ENCODE data around the gene PADI1. TPM values are rescaled to one million over a fixed set of nuclear protein-coding genes. Genes with fewer than 3 reads are reported as not detected.
A peak's percentile ranks its signal among the peaks of the same experiment; 100 is the strongest.

The PADI1 gene
- total RNA-seq, 4 donors from 2014 or later = 4.0 to 57.3 (median 9.1) TPM

DNA sequence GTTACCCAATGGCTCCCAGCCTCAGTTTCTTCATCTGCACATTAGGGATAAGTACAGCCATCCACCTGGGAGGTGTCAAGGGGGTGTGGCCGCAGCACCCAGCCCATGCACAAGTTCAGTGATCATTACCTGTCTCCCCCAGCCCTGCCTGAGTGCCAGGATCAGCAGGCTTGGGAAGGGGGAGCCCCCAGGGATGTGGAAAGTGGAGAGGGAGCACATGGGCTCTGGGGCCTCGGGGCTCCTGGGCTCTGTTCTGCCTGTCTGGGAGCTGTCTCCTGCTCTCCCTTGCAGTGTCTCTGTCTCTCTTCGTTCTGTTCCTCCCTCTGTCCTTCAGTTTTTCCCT, 10.8 kb upstream of the PADI1 start:
- Histone ChIP-seq H3K4me1 (peaks cover 20% of the 10 kb centered on the region), H3K4me3 (no peak overlapping the region), H3K9me3 (no peaks in the 10 kb centered on the region), H3K27ac (no peak overlapping the region), H3K27me3 (peaks cover 12% of the 10 kb centered on the region), H3K36me3 (no peaks in the 10 kb centered on the region)
- peak; percentile 49 to 54 for DNase-seq (ENCODE audit: low spot score in 2 of 2)
- TF ChIP-seq POLR2A (IDR thresholded peaks at IDR 0.05) (no peak), POLR2AphosphoS5 (IDR thresholded peaks at IDR 0.05) (no peak), CTCF (IDR thresholded peaks at IDR 0.05) (no peak), EP300 (IDR thresholded peaks at IDR 0.05) (no peak)
- WGBS = 53% methylated on average over 3 of the region's 3 CpGs

DNA sequence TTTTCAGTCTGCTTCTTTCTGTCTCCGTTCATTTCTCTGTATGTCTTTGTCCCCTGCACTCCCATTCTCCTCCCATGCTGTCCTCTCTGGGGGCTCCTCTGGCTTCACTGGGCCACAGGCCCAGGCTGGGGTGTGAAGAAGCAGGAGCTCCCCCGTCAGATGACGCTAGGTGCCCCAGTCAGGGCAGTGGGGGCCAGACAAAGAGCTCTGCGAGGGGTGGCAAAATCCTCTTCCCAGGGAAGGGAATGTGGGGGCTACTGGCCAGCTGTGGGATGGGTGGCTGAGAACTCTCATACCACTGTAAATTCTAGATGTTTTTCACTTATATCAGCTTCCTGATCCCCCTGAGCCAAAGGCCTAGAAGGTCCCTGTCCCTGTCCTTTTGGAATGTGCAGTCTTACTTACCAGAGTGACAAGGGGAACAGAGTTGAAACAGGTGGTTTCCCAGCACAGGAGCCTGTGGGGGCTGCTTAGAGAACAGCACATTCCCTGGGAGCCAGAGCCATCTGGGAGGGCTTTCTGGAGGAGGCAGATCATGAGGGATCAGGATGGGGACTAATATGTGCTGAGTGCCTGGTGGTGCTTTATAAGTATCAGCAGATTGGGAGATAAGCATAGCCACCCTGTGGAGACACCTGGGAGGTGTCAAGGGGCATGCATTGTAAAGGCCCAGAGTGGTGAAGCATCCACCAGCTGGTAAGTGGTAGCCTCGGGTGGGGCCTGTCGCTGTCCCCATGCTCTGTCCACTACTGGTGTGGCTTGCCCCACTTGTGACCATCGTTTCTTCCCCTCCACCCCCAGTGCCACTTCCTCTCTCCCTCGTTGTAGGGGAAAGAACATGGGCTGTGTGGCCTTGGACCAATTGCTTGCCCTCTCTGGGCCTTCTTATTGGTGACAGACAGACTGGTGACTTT, 10.1 kb upstream of the PADI1 start:
- peaks cover 16% of the 10 kb centered on the region for H3K27me3 ChIP-seq
- DNase-seq (ENCODE audit: low spot score in 2 of 2) = peak in 1 of 2 donors; percentile 47
- no peaks in the 10 kb centered on the region for H3K36me3 ChIP-seq
- H3K4me1 ChIP-seq = peaks cover 20% of the 10 kb centered on the region
- no peak overlapping the region for H3K4me3 ChIP-seq
- 74% methylated on average over 8 of the region's 8 CpGs for WGBS
- no peak overlapping the region for H3K27ac ChIP-seq
- no peak for TF ChIP-seq POLR2A (IDR thresholded peaks at IDR 0.05)
- H3K9me3 ChIP-seq = no peaks in the 10 kb centered on the region

DNA sequence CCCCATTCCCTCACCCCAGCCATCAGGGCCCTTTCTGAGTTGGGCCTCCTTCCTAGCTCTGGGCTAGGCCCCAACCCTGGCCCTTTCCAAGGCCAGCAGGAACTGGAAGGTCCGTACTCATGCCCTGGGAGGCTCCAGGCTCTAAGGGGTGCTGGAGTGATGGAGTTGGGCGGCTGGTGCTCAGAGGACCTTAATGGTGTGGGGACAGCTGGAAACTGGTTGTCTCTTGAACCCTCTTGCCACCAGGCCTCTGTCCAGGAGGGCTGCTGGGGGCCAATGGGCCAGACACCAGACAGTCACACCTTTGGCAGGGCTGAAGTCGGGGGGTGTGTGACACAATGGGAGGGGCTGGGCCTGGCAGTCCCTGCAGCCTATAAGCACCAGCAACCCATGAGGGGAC, 9.2 kb upstream of the PADI1 start:
- peak in 1 of 2 donors; percentile 48 for DNase-seq (ENCODE audit: low spot score in 2 of 2)
- no peak overlapping the region for H3K4me3 ChIP-seq
- no peaks in the 10 kb centered on the region for H3K9me3 ChIP-seq
- peaks cover 14% of the 10 kb centered on the region for H3K4me1 ChIP-seq
- WGBS = no CpG with 5 or more reads among the region's 3 CpGs
- H3K36me3 ChIP-seq = no peaks in the 10 kb centered on the region
- H3K27ac ChIP-seq = no peak overlapping the region
- TF ChIP-seq CTCF (IDR thresholded peaks at IDR 0.05) = no peak
- TF ChIP-seq POLR2A (IDR thresholded peaks at IDR 0.05) = no peak
- TF ChIP-seq EP300 (IDR thresholded peaks at IDR 0.05) = no peak
- H3K27me3 ChIP-seq = peaks cover 16% of the 10 kb centered on the region

GRCh38 chr1:17196496-17197185, 8.3 kb upstream of the PADI1 start:
- 84% methylated on average over 13 of the region's 13 CpGs for WGBS
- DNase-seq (ENCODE audit: low spot score in 2 of 2) = peak in 1 of 2 donors; percentile 53
- H3K4me3 ChIP-seq = no peak overlapping the region
- no peaks in the 10 kb centered on the region for H3K36me3 ChIP-seq
- H3K4me1 ChIP-seq = peaks cover 8% of the 10 kb centered on the region
- H3K27ac ChIP-seq = no peak overlapping the region
- no peaks in the 10 kb centered on the region for H3K9me3 ChIP-seq
- H3K27me3 ChIP-seq = peaks cover 16% of the 10 kb centered on the region
- TF ChIP-seq CTCF (IDR thresholded peaks at IDR 0.05) = no peak
- TF ChIP-seq POLR2AphosphoS5 (IDR thresholded peaks at IDR 0.05) = no peak
- no peak for TF ChIP-seq POLR2A (IDR thresholded peaks at IDR 0.05)
- no peak for TF ChIP-seq EP300 (IDR thresholded peaks at IDR 0.05)

- Histone ChIP-seq H3K36me3 (no peaks in the 10 kb centered on the region), H3K4me1 (peaks cover 7% of the 10 kb centered on the region), H3K27me3 (peaks cover 16% of the 10 kb centered on the region), H3K27ac (no peak overlapping the region), H3K9me3 (no peaks in the 10 kb centered on the region), H3K4me3 (no peak overlapping the region)
- DNase-seq (ENCODE audit: low spot score in 2 of 2) = peak; percentile 37 to 40
- TF ChIP-seq POLR2AphosphoS5 (IDR thresholded peaks at IDR 0.05) = no peak
- 86% methylated on average over 7 of the region's 7 CpGs for WGBS
Observed at GRCh38 chr1:17197696-17198095, 7.2 kb upstream of the PADI1 start.

Data from suprapubic skin (tissue), 4 donors.